HCT116 (cell line): ENCODE data around the gene PRDM11. TPM values are rescaled to one million over a fixed set of nuclear protein-coding genes. Genes with fewer than 3 reads are reported as not detected.

Source experiments
- ATAC-seq: fragments of 200-7000 bp; cut with Tn5 transposase; 2 replicates; pipeline ENCODE4 v1.9.1; 2020; ENCODE audit warnings: mild to moderate bottlenecking, moderate library complexity
- BruUV-seq: library from RNA; stranded (reverse); fragments of 400-500 nt; replicated peaks from 2 replicates; lab custom pipeline; 2021; lab: Mats Ljungman, UMichigan
- CTCF ChIA-PET: fragments of 300-600 bp; sonication (Branson Sonifier 250); formaldehyde crosslinking; loops from one replicate; lab custom pipeline; 2021; ENCODE audit warnings: antibody characterized with exemption; lab: Charles Lee
- POLR2A ChIA-PET: fragments of 300-600, 350-600 bp; sonication (Branson Sonifier 250); formaldehyde crosslinking; loops from one replicate; lab custom pipeline; 2021; ENCODE audit warnings: antibody characterized with exemption; lab: Charles Lee
- RAD21 ChIA-PET, 2 experiments: fragments of 300-600 bp; sonication (Branson Sonifier 250); formaldehyde crosslinking; loops; one replicate each; lab custom pipeline; 2023; ENCODE audit warnings: low total read pairs in 2 of 2; ENCODE audit not compliant: uncharacterized antibody in 2 of 2, unreplicated experiment in 2 of 2, low non-redundant PET in 1 of 2; lab: Charles Lee
- DNase-seq: peaks from one replicate; pipeline ENCODE4 v3.0.0-alpha.2; 2010; ENCODE audit warnings: low read depth, low spot score
- H2AFZ ChIP-seq: fragments of 200-600 bp; shearing (Covaris generic), sonication (generic); 2 replicates; pipeline ENCODE4 v1.6.1; 2017; ENCODE audit warnings: low read depth, mixed run types, mixed read lengths, antibody characterized with exemption, low read length; ENCODE audit not compliant: poor library complexity, severe bottlenecking
- H3K27ac ChIP-seq: 2 replicates; pipeline ENCODE4 v1.5.1; 2012; ENCODE audit warnings: low read depth, low read length
- H3K27me3 ChIP-seq: fragments of 200-600 bp; sonication (generic); 2 replicates; pipeline ENCODE4 v1.6.1; 2016; ENCODE audit warnings: mixed run types, low read length, mixed read lengths; ENCODE audit not compliant: insufficient read depth
- H3K36me3 ChIP-seq, 2 experiments: fragments of 200-500 bp in 1 of 2; fragments of 200-600 bp in 1 of 2; sonication (Bioruptor generic) in 1 of 2; sonication (generic) in 1 of 2; 2 replicates each; pipeline versions ENCODE4 v1.5.1 to v1.6.1; 2014 to 2016; ENCODE audit warnings: low read length in 2 of 2, inconsistent platforms in 1 of 2, mixed read lengths in 1 of 2, mixed run types in 1 of 2; ENCODE audit not compliant: insufficient read depth in 2 of 2, control insufficient read depth in 1 of 2
- H3K4me1 ChIP-seq, 2 experiments: fragments of 200-600 bp in 1 of 2; sonication (generic) in 1 of 2; 2 replicates each; pipeline versions ENCODE4 v1.5.1 to v1.6.1; 2012 to 2017; ENCODE audit warnings: low read length in 2 of 2, inconsistent platforms in 1 of 2, mild to moderate bottlenecking in 1 of 2, mixed read lengths in 1 of 2, mixed run types in 1 of 2, moderate library complexity in 1 of 2; ENCODE audit not compliant: insufficient read depth in 2 of 2, control insufficient read depth in 1 of 2
- H3K4me2 ChIP-seq: fragments of 200-600 bp; sonication (generic); 2 replicates; pipeline ENCODE4 v1.6.1; 2017; ENCODE audit warnings: mixed run types, low read length, mixed read lengths
- H3K4me3 ChIP-seq, 2 experiments: fragments of 200-600 bp in 1 of 2; sonication (generic) in 1 of 2; replicated peaks in 1 of 2; 2 replicates each; pipeline ENCODE4 v1.5.1; 2011 to 2016; ENCODE audit warnings: low read length in 2 of 2, control low read depth in 1 of 2, low read depth in 1 of 2, mild to moderate bottlenecking in 1 of 2, mixed read lengths in 1 of 2, mixed run types in 1 of 2
- H3K79me2 ChIP-seq: fragments of 200-600 bp; sonication (generic); 2 replicates; pipeline ENCODE4 v1.6.1; 2017; ENCODE audit warnings: mild to moderate bottlenecking, mixed run types, low read length, moderate library complexity, mixed read lengths; ENCODE audit not compliant: insufficient read depth
- H3K9ac ChIP-seq: fragments of 200-600 bp; sonication (generic); 2 replicates; pipeline ENCODE4 v1.6.1; 2016; ENCODE audit warnings: low read length, mixed read lengths
- H3K9me2 ChIP-seq: fragments of 200-600 bp; sonication (generic), shearing (Covaris generic); 2 replicates; pipeline ENCODE4 v1.6.1; 2017; ENCODE audit warnings: mixed run types, mild to moderate bottlenecking, moderate library complexity; ENCODE audit not compliant: insufficient read depth
- H3K9me3 ChIP-seq, 2 experiments: fragments of 200-500 bp in 1 of 2; fragments of 200-600 bp in 1 of 2; sonication (Bioruptor generic) in 1 of 2; sonication (generic) in 1 of 2; 2 replicates each; pipeline ENCODE4 v1.6.1; 2014 to 2017; ENCODE audit warnings: low read length in 2 of 2, mixed read lengths in 2 of 2, inconsistent platforms in 1 of 2, low read depth in 1 of 2, mild to moderate bottlenecking in 1 of 2, mixed run types in 1 of 2, moderate library complexity in 1 of 2; ENCODE audit not compliant: control insufficient read depth in 1 of 2, insufficient read depth in 1 of 2
- H4K20me1 ChIP-seq: fragments of 200-600 bp; sonication (generic), shearing (Covaris generic); 2 replicates; pipeline ENCODE4 v1.6.1; 2017; ENCODE audit warnings: mixed run types, mild to moderate bottlenecking, moderate library complexity; ENCODE audit not compliant: insufficient read depth
- ATF3 ChIP-seq: IDR thresholded peaks from 2 replicates; pipeline ENCODE4 v1.6.1; 2012
- CEBPB ChIP-seq: IDR thresholded peaks from 2 replicates; pipeline ENCODE4 v1.6.1; 2012; ENCODE audit warnings: low read depth
- CTCF ChIP-seq, 3 experiments: fragments of 200-600 bp in 1 of 3; sonication (generic) in 1 of 3; IDR thresholded peaks in 2 of 3; conservative IDR thresholded peaks in 1 of 3; 2 replicates each; pipeline ENCODE4 v1.5.1; 2012 to 2017; ENCODE audit warnings: low read depth in 2 of 3, low read length in 2 of 3, antibody characterized with exemption in 1 of 3, borderline replicate concordance in 1 of 3, control low read depth in 1 of 3, mild to moderate bottlenecking in 1 of 3, mixed read lengths in 1 of 3, mixed run types in 1 of 3, moderate library complexity in 1 of 3; ENCODE audit not compliant: insufficient read depth in 1 of 3
- EGR1 ChIP-seq: IDR thresholded peaks from 2 replicates; pipeline ENCODE4 v1.6.1; 2012; ENCODE audit warnings: low read depth
- EZH2 ChIP-seq: fragments of 200-600 bp; sonication (generic); IDR thresholded peaks from 2 replicates; pipeline ENCODE4 v1.6.1; 2017; ENCODE audit warnings: antibody characterized with exemption, mixed run types
- EZH2phosphoT487 ChIP-seq: fragments of 200-600 bp; IDR thresholded peaks from 2 replicates; pipeline ENCODE4 v1.6.1; 2018; ENCODE audit warnings: antibody characterized with exemption, borderline replicate concordance
- FOSL1 ChIP-seq: IDR thresholded peaks from 2 replicates; pipeline ENCODE4 v1.6.1; 2012; ENCODE audit warnings: low read depth
- JUND ChIP-seq: IDR thresholded peaks from 2 replicates; pipeline ENCODE4 v1.6.1; 2012
- REST ChIP-seq: IDR thresholded peaks from 2 replicates; pipeline ENCODE4 v1.6.1; 2012; ENCODE audit warnings: low read depth
- SIN3A ChIP-seq: IDR thresholded peaks from 2 replicates; pipeline ENCODE4 v1.6.1; 2012; ENCODE audit warnings: low read depth
- SP1 ChIP-seq: IDR thresholded peaks from 2 replicates; pipeline ENCODE4 v1.6.1; 2012; ENCODE audit warnings: low read depth
- TCF7L2 ChIP-seq: IDR thresholded peaks from 2 replicates; pipeline ENCODE4 v1.7.0; 2011; ENCODE audit warnings: borderline replicate concordance, inconsistent platforms; ENCODE audit not compliant: insufficient read depth, insufficient read length; ENCODE audit errors: extremely low read depth
- ZBTB33 ChIP-seq: IDR thresholded peaks from 2 replicates; pipeline ENCODE4 v1.6.1; 2011; ENCODE audit warnings: mild to moderate bottlenecking, low read length, moderate library complexity; ENCODE audit not compliant: insufficient replicate concordance; ENCODE audit errors: extremely low read depth
- ZFX ChIP-seq: fragments of 450-650 bp; IDR thresholded peaks from 2 replicates; pipeline ENCODE4 v1.6.1; 2017
- ZNF274 ChIP-seq: fragments of 200-500 bp; sonication (Bioruptor generic); IDR thresholded peaks from 2 replicates; pipeline ENCODE4 v1.6.1; 2014; ENCODE audit warnings: mild to moderate bottlenecking, low read depth, low read length, inconsistent platforms
- intact Hi-C: fragments of 100-400 bp; cut with micrococcal nuclease; formaldehyde crosslinking; loops from 2 replicates; pipeline ENCODE4 v1.10.0; 2022
- total RNA-seq: library from RNA; stranded (reverse); gene quantifications from one replicate; pipeline ENCODE4 v1.2.1, GENCODE V29; 2021; ENCODE audit not compliant: unreplicated experiment
- TF ChIP-seq, protein P1 (sequence below): IDR thresholded peaks from 2 replicates; pipeline ENCODE4 v1.6.1; 2012

The PRDM11 gene
- total RNA-seq, 1 experiment from 2014 or later = 9.3 TPM

DNA sequence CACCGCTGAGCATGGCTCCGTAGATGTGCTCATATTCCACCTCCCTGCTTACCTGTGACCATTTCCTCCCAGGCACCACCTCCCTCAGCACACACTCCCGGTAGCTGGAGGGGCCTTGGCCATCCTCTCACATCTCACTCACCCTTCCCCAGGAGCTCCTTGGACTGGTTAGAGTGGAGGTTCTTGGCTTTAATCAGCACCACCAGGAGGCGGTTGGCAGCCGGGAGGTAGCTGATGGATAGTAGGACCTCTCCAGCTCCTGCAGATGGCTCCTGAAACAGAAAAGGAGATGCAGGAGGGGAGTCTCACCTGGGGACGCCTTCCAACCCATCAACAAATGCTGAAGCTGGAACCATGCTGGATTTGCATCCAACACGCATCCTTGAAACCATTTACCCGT is 99.8 kb downstream of the PRDM11 start:
- Histone ChIP-seq H3K27ac (no peak overlapping the region), H3K27me3 (no peaks in the 10 kb centered on the region), H3K9me2 (no peaks in the 10 kb centered on the region), H3K4me1 (no peaks in the 10 kb centered on the region), H3K9ac (no peak overlapping the region), H3K9me3 (no peaks in the 10 kb centered on the region), H4K20me1 (no peaks in the 10 kb centered on the region), H3K79me2 (no peaks in the 10 kb centered on the region), H3K36me3 (no peaks in the 10 kb centered on the region), H3K4me2 (no peak overlapping the region), H2AFZ (no peak overlapping the region), H3K4me3 (no peak overlapping the region)
- no TSS peak for BruUV-seq
- no peak for ATAC-seq
- TF ChIP-seq JUND = no peak
- TF ChIP-seq SIN3A = no peak
- TF ChIP-seq, protein P1, sequence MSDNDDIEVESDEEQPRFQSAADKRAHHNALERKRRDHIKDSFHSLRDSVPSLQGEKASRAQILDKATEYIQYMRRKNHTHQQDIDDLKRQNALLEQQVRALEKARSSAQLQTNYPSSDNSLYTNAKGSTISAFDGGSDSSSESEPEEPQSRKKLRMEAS = no peak
- TF ChIP-seq CTCF (IDR thresholded peaks at IDR 0.05 in 2 of 3, conservative IDR thresholded peaks at IDR 0.05 in 1 of 3; ENCODE audit: borderline replicate concordance in 1 of 3, insufficient read depth in 1 of 3, low read depth in 2 of 3, low read length in 2 of 3) = no peak
- no peak for TF ChIP-seq ZNF274
- TF ChIP-seq ATF3 = no peak
- no peak for TF ChIP-seq EZH2
- no peak for TF ChIP-seq FOSL1
- no peak for TF ChIP-seq SP1
- TF ChIP-seq ZFX = no peak
- no peak for TF ChIP-seq EGR1
- TF ChIP-seq REST = no peak
- TF ChIP-seq ZBTB33 = no peak
- no peak for TF ChIP-seq CEBPB
- no peak for TF ChIP-seq EZH2phosphoT487
- TF ChIP-seq TCF7L2 = no peak
- DNase-seq = no peak
- intact Hi-C loops = no loop called here
- ChIA-PET CTCF (no interaction called here), POLR2A (no interaction called here), RAD21 (no interaction called here)
